ENCODE data around the gene PDE3B.
A peak's percentile ranks its signal among the peaks of the same experiment; 100 is the strongest.

The PDE3B gene

GRCh38 chr11:14892036-14892556, 248.5 kb downstream of the PDE3B start, which contains the start of gene CYP2R1:
TSS of gene CYP2R1 (minus strand) at chr11:14892231. CDS start at chr11:14892205, 26 bp downstream.
- DNase-seq = peak; percentile 85 to 86

GRCh38 chr11:14892577-14892976, 249.0 kb downstream of the PDE3B start:
- no peak for DNase-seq

- no peak for DNase-seq
Measured at GRCh38 chr11:14894657-14895598, 251.3 kb downstream of the PDE3B start.

- no peak for DNase-seq
Measured at GRCh38 chr11:14898355-14898754, 254.8 kb downstream of the PDE3B start.

- DNase-seq = no peak
Measured at GRCh38 chr11:14898906-14899305, 255.3 kb downstream of the PDE3B start.

- no peak for DNase-seq
Measured at GRCh38 chr11:14902650-14903350, 259.2 kb downstream of the PDE3B start.

GRCh38 chr11:14904745-14905103, 261.1 kb downstream of the PDE3B start:
- peak; percentile 75 to 78 for DNase-seq

GRCh38 chr11:14905104-14906033, 261.8 kb downstream of the PDE3B start:
- DNase-seq = peak; percentile 60 to 63

- no peak for DNase-seq
Measured at GRCh38 chr11:14906578-14906977, 263.0 kb downstream of the PDE3B start.

GRCh38 chr11:14906993-14907392, 263.4 kb downstream of the PDE3B start:
- DNase-seq = no peak

- DNase-seq = peak; percentile 85 to 88
Measured at GRCh38 chr11:14907411-14908213, 264.0 kb downstream of the PDE3B start.

GRCh38 chr11:14908214-14908880, 264.7 kb downstream of the PDE3B start:
- DNase-seq = peak; percentile 19

GRCh38 chr11:14914536-14914935, 270.9 kb downstream of the PDE3B start:
- DNase-seq = no peak

- DNase-seq = no peak
Measured at GRCh38 chr11:14916403-14916802, 272.8 kb downstream of the PDE3B start.
